ENCODE data around the gene VPS26C.

VPS26C gene

DNA sequence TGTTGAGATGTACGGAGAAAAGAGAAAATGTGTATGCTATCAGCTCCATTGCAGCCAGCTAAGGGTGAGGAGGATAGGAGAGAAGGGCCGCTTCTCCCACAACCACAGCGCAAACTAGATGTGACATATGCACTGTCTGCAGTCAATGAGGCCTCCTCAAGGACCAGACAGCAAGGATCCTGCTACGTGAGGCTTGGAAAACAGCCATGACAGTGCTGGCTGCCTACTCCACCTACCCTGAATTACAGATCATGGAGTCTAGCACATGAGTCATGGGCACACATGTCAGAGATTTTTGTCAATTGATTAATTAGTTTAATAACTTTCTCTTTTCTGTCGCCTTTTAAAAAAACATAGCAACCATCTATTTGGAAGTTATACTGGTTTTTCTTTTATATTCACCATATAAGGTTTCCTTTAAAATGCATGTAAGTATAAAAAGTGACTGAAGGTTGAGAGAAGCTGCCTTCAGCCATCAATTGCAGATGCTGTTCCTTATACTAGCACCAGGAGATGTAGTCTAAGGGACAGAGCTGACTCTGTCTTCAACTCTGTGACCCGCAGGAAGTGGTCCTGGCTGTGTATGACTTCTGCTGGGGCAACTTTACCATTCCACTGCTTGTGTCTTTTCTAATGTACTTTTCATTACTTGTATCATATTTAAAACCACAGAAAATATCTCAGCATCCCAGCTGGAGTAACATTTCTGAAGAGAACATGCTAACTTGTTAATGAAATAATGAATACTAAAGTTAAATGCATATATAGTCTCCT is 3.1 kb downstream of the VPS26C start:
- DNase-seq = no peak

- DNase-seq = no peak
Measured at GRCh38 chr21:37259426-37259825, 7.7 kb downstream of the VPS26C start.

- peak; percentile 98 for DNase-seq
Measured at GRCh38 chr21:37257967-37258877, 8.9 kb downstream of the VPS26C start.

GRCh38 chr21:37257511-37257966 is 9.6 kb downstream of the VPS26C start:
- DNase-seq = peak; percentile 96

DNA sequence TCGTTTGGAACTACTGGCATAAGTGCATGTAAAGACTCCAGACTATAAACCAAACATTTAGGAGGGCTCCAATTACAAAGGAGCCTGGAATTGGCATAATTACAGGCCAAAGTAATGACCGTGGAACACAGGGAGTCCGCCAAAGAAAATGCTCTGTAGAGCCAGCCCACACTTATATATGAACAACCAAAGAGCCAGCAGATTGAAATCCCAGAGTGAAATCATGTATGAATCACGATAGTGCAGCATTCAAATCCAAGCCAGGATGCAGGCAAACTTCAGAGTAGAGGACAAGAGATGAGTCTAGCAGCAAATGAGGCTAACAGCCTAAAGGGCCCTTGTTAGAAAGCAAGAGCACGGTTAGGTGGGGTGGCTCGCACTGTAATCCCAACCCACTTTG is 13.1 kb downstream of the VPS26C start:
- no peak for DNase-seq

DNA sequence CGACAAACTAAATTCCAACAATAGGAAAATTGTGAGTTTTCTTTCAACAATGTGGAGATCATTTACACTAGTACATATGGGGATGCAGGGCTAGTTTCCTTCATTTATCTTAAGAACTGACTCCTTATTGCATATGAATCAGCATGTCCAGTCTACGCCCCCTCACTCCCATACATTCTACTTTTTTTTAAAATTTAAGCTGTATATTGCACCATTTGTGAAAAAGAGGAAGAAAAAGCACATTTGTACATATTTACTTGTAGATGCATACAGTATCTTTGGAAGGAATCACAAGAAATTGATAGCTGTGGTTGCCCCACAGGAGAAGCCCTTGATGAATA is 15.9 kb downstream of the VPS26C start:
- peak; percentile 95 for DNase-seq

- DNase-seq = no peak
Measured at GRCh38 chr21:37249112-37249904, 17.8 kb downstream of the VPS26C start.

DNA sequence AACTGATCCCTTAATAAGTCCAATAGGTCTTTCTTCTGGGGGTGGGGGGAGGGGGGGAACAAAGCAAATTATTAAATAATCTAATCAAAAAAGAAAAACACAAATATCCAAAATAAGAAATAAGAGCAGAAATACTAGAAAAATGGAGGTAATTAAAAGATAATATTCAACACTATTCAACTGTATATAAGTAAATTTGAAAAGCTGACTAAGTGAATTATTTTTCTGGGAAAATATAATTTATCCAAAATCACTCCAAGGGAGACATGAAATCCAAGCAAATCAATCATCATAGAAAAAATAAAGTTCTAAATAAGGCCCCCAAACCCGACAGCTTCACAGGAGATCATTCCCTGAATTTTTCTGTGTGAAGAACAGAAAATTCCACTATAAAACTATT is 18.8 kb downstream of the VPS26C start:
- no peak for DNase-seq

- DNase-seq = no peak
Measured at GRCh38 chr21:37245151-37245550, 22.0 kb downstream of the VPS26C start.

DNA sequence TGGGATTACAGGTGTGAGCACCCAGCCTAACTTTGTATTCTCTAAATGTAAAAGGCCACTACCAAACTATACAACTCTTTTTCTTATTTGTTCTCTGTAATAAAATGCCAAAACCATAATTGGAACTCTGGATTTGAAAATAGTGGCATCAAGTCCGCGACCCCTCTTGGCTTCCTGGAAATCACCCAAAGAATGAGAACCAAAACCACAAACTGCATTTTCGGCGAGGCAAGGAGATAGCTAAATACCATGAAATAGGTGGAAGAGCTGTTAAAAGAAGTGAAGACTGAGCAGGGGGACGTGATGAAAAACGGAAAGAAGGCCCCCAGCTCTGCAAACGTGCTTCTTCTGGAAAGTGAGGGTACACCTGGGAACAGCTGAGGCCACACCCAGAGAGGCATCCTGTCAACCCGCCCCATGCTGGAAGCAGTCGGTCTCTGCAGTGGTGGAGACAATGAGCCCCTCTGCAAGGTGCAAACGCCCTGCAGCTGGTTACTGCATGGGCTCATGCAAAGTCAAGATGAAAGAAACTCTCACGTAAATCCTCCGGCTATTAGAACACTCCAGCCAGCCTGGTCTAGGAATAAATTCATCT is 22.5 kb downstream of the VPS26C start:
- peak; percentile 83 for DNase-seq

GRCh38 chr21:37243961-37244360 is 23.2 kb downstream of the VPS26C start:
- no peak for DNase-seq

GRCh38 chr21:37241426-37241825 is 25.7 kb downstream of the VPS26C start:
- no peak for DNase-seq

GRCh38 chr21:37240978-37241377 is 26.2 kb downstream of the VPS26C start:
- no peak for DNase-seq

- DNase-seq = no peak
Measured at GRCh38 chr21:37237764-37238163, 29.4 kb downstream of the VPS26C start.

DNA sequence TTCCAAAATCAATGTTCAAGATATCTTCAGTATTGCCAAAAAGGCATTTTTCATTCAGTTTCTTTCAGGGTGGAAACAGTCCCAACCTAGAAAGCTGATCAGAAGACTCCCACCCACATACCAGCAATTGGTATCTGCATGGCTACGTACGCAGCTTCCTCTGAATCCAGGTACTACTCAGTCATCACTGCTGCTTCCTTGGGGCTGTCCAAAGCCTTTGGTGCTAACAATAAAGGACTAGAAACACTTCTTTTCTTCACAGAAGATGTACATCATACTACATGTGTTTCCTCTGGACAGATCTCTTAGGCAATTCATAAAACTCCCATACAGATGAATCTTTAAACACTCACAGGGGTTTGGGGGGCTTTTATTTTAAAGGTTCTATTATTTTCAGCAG is 29.8 kb downstream of the VPS26C start:
- no peak for DNase-seq

DNA sequence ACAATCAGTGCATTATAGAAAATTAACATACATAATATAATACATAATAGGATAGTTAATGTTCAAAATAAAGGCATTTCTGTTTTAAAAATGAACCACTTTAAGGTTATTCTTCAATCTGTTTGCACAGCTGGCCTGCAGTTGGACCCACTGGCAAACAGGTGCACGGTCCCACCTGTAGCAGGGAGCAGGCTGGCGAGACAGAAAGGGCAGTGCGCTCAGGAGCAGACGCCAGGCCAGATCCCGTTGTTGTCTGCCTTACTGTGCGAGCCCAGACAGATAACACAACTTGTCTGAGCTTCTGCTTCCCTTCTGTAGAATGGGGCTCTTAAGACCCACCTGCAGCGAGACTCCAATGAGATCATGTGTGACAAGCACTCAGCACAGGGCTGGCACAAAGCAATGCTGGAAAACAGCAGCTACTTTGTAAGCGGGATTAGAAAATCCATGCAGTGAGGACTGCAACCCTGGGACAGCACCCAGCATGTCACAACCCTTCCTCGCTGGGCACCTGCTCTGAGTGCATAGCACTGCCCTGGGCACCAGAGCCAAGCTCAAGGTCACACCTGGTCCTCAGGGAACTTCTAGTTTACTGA is 33.5 kb downstream of the VPS26C start:
- no peak for DNase-seq

DNA sequence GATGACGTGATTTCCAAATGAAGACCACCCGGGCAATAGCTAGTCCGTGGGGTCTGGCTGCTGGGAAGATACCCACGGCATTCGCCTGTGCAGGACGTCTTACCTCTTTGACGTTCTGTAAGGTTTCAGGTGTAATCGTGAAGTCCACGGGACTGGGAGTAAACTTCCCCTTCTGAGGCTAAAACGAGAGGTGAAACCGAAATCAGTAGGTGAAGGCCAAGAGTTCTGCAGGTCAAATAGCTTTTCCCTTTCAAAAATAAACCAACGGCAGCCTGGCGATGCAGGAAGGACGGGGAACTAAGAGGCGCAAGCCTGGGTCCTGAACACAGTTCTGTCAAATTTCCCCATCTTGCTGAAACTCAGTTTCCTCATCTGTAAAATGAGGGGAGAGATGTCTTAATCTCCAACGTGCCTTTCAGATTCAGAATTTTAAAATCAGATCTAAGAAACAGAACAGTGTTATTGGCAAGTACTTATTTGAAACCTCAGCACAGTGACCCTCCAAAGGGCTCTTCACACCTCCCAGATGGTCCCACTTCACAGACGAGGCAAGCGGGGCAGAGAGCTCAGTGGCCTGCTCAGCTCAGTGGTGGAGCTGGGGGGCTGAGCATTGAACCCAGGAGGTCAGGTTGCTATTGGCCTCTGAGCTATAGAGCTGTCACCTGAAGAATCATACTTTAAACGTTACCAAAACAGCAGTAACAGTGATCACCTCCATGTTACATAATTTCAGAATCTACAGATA is 34.7 kb downstream of the VPS26C start:
- DNase-seq = no peak

DNA sequence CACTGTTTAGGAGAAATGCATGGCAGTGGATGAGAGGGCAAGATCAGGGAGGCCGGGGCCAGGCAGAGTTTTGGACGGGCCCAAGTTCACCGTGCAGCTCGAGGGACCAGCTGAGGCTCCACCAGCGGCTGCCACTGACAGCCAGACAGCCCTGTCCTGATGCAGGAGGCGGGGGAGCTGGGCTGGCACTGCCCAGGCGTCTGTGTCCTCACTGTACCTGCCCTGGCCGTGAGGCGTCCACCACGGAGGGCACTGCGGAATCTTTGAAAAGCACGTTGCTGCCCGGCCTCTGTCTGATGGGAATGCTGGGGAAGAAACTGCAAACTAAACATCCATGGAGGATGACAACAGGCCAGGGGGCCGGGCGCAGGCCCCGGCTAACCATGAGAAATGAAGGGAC is 35.5 kb downstream of the VPS26C start:
- DNase-seq = no peak

GRCh38 chr21:37231249-37231645 is 35.9 kb downstream of the VPS26C start:
- no peak for DNase-seq

DNA sequence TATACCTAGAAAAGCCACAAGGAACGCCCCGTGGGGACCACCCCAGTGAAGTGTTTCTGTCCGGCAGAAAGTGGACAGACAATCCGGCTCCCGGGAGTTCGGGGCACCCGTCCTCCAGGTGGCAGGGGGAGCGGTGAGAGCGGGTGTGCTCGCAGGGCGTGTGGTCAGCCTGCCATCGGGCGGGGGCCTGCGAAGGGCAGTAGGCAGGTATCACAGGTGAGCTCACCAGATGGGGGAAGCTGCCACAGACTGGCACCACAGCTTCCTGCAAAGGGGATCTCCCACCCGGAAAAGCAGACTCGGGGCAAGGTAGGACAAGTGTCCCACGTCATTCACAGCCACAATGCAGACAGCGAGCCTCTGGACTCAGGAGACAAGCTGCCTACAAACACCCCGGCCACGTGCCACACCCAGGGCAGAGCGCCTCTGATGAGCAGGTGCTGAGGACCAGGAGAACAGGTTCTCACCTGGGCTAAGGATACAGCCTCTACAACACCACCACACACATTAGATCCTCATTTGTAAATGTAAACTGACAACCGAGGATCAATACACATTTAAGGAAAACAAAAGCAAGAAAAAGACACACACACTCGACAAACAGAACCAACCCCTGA is 36.4 kb downstream of the VPS26C start:
- DNase-seq = no peak

- no peak for DNase-seq
Measured at GRCh38 chr21:37228003-37228400, 39.1 kb downstream of the VPS26C start.
